ENCODE measurements around the gene PDE4C.

PDE4C gene

GRCh38 chr19:18191640-18192062 lies 34.6 kb downstream of the PDE4C start:
- Mint-ChIP-seq H3K9me3 (no peaks in the 10 kb centered on the region), H3K27ac (peak overlapping the region; percentile 95), H3K4me3 (peak overlapping the region; percentile 87 to 92), H3K36me3 (peaks cover 8 to 16% of the 10 kb centered on the region in 2 donors), H3K27me3 (no peaks in the 10 kb centered on the region), H3K4me1 (peaks cover 21 to 28% of the 10 kb centered on the region in 2 donors)
- DNase-seq: no peak
- no peak for ATAC-seq (replicated peaks)

DNA sequence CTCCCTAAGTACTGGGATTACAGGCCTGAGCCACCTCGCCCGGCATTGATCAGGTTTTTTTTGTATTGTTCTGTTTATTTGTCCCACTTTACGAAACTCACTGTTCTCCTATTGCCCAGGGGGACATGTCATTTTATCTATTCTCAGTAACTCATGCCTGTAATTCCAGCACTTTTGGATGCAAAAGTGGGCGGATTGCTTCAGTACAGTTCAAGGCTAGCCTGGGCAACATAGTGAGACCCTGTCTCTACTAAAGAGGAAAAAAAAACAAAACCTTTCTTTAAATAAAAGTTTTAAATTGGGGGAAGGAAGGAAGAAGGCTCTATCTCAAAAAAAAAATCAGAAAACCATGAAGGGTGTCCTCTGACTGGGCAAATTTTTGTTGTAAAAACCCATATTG lies 36.0 kb downstream of the PDE4C start:
- no peak overlapping the region for H3K27ac Mint-ChIP-seq
- H3K4me1 Mint-ChIP-seq: peaks cover 23 to 37% of the 10 kb centered on the region in 2 donors
- H3K9me3 Mint-ChIP-seq: no peaks in the 10 kb centered on the region
- no peaks in the 10 kb centered on the region for H3K27me3 Mint-ChIP-seq
- H3K36me3 Mint-ChIP-seq: peaks cover 4 to 7% of the 10 kb centered on the region in 2 donors
- DNase-seq: no peak
- no peak overlapping the region for H3K4me3 Mint-ChIP-seq
- no peak for ATAC-seq (replicated peaks)

- Mint-ChIP-seq H3K27me3 (no peaks in the 10 kb centered on the region), H3K4me3 (no peak overlapping the region), H3K4me1 (peaks cover 10 to 23% of the 10 kb centered on the region in 2 donors), H3K36me3 (no peaks in the 10 kb centered on the region), H3K9me3 (no peaks in the 10 kb centered on the region), H3K27ac (peak overlapping the region; percentile 60)
- ATAC-seq (replicated peaks) (no peak), DNase-seq (no peak)
Observed at GRCh38 chr19:18185538-18185937, 40.7 kb downstream of the PDE4C start.

GRCh38 chr19:18183529-18183928 lies 42.7 kb downstream of the PDE4C start:
- Mint-ChIP-seq H3K4me1 (peaks cover 12 to 41% of the 10 kb centered on the region in 2 donors), H3K4me3 (no peak overlapping the region), H3K36me3 (peaks cover 8 to 11% of the 10 kb centered on the region in 2 donors), H3K27ac (no peak overlapping the region), H3K9me3 (no peaks in the 10 kb centered on the region), H3K27me3 (no peaks in the 10 kb centered on the region)
- DNase-seq: no peak
- ATAC-seq (replicated peaks): no peak

GRCh38 chr19:18179957-18180356 lies 46.3 kb downstream of the PDE4C start:
- no peak for DNase-seq
- H3K4me3 Mint-ChIP-seq: peak overlapping the region in 1 of 2 donors; percentile 33
- no peaks in the 10 kb centered on the region for H3K9me3 Mint-ChIP-seq
- peak overlapping the region; percentile 59 for H3K27ac Mint-ChIP-seq
- H3K36me3 Mint-ChIP-seq: peaks cover 36 to 42% of the 10 kb centered on the region in 2 donors
- ATAC-seq (replicated peaks): peak; percentile 41 to 45
- H3K27me3 Mint-ChIP-seq: no peaks in the 10 kb centered on the region
- H3K4me1 Mint-ChIP-seq: peaks cover 30 to 61% of the 10 kb centered on the region in 2 donors

GRCh38 chr19:18176367-18177310 lies 49.6 kb downstream of the PDE4C start:
- ATAC-seq (replicated peaks): no peak
- Mint-ChIP-seq H3K4me3 (peak overlapping the region; percentile 73 to 76), H3K27ac (peak overlapping the region; percentile 86), H3K4me1 (peaks cover 46 to 91% of the 10 kb centered on the region in 2 donors), H3K27me3 (no peaks in the 10 kb centered on the region), H3K9me3 (no peaks in the 10 kb centered on the region), H3K36me3 (peaks cover 49 to 67% of the 10 kb centered on the region in 2 donors)
- no peak for DNase-seq

- DNase-seq: no peak
- H3K27ac Mint-ChIP-seq: peak overlapping the region; percentile 99
Observed at GRCh38 chr19:18174983-18175382, 51.3 kb downstream of the PDE4C start.

More at GRCh38 chr19:18174983-18175382, 51.3 kb downstream of the PDE4C start:
- no peak for ATAC-seq (replicated peaks)
- no peaks in the 10 kb centered on the region for H3K9me3 Mint-ChIP-seq
- H3K27me3 Mint-ChIP-seq: no peaks in the 10 kb centered on the region
- H3K4me1 Mint-ChIP-seq: peaks cover 52 to 91% of the 10 kb centered on the region in 2 donors
- H3K4me3 Mint-ChIP-seq: peak overlapping the region; percentile 94 to 98
- H3K36me3 Mint-ChIP-seq: peaks cover 56 to 75% of the 10 kb centered on the region in 2 donors
